Kidney tubule cell (primary cell): Measurements from ENCODE around the gene POLD1.
A peak's percentile ranks its signal among the peaks of the same experiment; 100 is the strongest.
"Not testable (repeated sequence)": the region's sequence is repeated elsewhere in the genome, so short reads cannot be mapped to it uniquely, and the experiment has no call there.

ENCODE experiments used
- DNase-seq: peaks from one replicate; pipeline ENCODE4 v3.0.0-alpha.2; 2018; ENCODE audit warnings: low spot score

The POLD1 gene

DNA sequence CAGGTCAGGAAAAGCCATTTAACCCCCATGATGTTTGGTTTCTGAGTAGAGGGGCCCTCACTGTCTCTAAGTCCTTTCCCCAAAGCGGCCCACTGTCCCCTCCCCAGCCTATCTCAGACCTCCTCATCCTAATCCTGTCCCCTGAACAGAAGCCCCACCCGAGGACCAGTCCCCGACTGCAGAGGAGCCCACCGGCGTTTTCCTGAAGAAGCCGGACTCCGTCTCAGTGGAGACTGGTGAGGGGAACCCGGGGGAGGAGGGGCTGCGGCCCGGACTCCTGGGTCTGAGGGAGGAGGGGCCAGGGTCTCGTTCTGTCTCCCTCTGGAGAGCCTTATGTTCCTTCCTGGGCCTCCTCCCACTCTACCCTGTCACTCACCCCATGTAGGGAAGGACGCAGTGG is 51.5 kb downstream of the POLD1 start:
- DNase-seq = no peak

DNA sequence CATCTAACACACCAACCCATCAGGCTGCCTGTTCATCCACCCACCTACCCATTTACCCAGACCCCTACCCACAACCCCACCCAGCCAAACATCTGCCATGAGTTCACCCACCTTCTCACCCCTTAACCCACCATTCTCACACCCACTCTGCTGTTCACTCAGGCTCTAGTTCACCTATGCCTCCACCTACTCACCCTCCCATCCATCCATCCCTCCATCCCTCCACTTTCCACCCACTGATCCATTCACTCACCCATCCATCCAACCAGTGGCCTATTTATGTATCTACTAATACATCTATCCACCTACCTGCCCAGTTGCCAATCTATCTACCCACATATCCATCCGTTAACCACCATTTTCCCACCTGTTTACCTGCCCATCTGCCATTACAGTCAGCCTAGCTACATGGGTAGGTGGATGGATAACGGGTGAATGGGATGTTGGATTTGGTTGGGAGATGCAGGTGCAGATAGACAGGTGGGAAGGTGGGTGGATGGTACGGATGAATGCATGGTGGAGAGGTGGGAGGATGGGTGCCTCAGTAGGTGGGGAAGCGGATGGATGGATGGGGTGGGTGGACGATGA is 53.8 kb downstream of the POLD1 start:
- no peak for DNase-seq

DNA sequence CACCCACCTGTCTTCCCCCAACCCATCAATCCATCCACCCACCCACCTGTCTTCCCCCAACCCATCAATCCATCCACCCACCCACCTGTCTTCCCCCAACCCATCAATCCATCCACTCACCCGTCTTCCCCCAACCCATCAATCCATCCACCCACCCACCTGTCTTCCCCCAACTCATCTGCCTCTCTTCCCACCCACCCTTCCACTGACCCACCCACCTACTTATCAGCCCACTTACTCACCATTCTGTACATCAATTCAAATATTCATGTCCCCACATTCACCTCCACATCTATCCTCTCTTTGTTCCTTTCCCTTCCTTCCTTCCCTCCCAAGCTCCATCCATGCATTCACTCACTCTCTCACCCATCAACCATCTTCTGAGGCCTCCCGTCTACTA is 55.0 kb downstream of the POLD1 start:
- not testable (repeated sequence) for DNase-seq

DNA sequence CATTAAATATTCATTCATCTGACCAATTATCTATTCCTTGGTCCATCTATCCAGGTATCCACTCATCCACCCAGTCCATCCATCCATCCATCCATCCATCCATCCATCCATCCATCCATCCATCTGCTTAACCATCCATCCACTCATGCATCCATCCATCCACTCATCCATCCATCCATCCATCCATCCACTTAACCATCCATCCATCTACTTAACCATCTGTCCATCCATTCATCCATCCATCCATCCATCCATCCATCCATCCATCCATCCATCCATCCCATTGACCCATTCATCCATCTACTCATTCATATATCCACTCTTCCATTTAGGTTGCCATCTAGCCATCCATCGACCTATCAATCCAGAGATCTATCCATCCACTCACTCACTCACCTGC is 59.9 kb downstream of the POLD1 start:
- no peak for DNase-seq

DNA sequence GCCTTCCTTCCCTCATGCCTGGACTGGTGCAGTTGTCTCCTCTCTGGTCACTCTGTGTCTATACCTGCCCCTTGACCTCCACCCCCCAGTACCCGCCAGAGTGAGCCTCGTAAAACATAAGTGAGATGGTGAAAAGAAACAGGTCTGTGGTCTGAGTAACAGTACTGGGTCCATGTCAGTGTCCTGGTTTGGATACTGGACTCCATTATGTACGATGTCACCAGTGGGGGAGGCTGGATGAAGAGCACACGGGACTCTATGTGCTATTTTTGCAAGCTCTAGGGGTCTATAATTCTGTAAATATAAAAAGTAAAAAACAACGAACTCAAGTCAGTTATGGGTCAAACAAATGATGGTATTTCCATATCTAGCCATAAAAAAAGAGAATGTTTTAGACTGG is 62.9 kb downstream of the POLD1 start:
- no peak for DNase-seq

DNA sequence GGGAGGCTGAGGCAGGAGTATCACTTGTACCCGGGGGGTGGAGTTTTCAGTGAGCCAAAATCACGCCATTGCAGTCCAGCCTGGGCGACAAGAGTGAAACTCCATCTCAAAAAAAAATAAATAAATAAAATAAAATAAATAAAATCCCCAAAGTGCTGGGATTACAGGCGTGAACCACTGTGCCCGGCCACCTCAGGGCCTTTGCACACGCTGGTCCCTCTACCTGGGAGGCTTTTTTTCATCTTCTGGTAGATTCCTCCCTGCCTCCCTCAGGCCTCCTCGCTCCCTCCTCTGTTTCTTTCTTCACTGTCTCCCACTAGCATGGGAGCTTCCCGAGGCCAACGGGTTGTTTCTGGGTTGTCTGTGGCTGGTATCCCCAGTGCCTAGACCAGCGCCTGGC is 63.6 kb downstream of the POLD1 start:
- DNase-seq = no peak

DNA sequence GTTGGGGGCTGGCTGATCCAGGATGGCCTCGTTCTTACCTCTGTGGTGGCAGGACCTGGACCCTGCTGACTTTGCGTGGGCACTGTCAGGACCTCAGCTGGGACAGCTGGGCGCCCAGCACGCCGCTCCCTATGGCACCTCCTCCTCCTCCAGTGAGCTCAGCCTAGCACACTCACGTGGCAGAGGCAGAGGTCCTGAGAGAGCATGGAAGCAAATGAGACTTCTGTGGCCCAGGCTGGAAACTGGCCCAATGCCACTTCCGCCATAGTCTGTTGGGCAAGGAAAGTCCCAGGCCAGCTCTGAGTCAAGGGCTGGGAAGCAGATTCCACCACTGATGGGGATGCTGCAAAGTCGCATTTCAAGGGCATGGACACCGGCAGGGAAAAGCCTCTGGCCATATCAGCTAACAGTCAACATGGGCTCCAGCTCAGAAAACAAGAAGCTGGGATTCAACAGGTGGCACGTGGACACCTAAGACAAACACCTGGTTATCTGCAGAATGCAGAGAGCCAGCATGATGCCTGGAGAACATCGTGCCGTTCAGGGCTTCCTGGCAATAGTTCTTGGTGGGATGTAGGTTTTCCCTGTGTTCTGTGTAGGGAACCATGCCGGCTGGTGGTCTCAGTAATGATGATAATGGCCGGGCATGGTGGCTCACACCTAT is 65.2 kb downstream of the POLD1 start:
- peak; percentile 84 for DNase-seq

DNA sequence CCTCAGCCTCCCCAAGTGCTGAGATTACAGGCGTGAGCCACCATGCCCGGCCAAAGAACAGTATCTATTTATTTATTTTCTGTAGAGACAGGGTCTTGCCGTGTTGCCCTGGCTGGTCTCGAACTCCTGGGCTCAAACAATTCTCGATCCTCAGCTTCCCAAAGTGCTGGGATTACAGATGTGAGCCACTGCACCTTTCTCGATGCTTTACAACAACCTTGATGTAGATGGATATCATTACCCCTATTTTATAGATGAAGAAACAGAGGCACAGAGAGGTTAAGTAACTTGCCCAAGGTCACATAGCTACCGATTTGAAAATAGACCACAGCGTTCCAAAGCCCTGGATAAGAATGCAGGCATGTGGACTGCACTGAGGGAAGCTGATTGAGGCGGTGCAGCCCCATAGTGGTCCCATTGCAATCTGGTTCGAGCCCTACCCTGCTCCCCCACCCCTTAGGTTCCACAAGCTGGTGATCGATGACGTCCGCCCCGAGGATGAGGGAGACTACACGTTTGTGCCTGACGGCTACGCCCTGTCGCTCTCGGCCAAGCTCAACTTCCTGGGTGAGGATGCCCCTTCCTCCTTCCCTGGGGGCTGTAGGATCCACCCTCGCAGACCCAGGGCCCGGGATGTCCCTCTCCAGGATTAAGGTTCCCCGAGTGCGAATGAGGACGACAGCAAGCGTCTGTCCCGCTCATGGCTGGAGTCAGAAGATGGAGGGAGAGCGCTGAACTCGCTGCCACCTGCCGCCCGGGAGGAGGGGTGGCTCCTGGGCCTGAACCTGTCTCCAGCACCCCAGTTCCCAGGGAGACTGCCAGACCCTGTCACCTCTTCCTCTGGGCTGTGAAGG is 66.4 kb downstream of the POLD1 start:
- no peak for DNase-seq

DNA sequence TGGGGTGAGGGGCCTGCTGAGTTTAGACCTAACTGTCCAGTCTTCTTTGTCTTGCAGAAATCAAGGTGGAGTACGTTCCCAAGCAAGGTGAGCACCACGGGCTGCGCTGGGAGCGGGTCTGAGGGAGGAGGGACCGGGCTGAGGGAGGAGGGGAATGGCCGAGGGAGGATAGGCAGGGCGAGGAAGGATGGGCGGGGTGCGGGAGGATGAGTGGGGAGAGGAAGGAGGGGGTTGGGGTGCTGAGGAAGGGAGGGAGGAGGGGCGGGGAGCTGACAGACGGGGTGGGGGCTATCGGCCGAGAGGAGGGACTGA is 67.0 kb downstream of the POLD1 start:
- DNase-seq = no peak

DNA sequence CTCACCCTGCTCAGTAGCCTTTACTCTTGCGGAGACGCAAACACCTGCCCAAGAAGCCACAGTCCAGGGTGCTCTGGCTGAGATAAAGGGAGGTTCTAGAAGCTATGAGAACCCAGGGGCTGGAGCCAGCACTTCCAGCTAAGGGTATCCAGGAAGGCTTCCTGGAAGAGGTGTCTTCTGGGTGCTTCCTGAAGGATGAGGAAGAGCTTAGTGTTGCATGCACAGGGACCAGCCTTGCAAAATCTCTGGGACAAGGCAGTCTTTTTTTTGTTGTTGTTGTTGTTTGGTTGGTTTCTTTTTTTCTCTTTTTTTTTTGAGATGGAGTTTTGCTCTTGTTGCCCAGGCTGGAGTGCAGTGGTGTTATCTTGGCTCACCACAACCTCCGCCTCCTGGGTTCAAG is 69.1 kb downstream of the POLD1 start:
- no peak for DNase-seq

DNA sequence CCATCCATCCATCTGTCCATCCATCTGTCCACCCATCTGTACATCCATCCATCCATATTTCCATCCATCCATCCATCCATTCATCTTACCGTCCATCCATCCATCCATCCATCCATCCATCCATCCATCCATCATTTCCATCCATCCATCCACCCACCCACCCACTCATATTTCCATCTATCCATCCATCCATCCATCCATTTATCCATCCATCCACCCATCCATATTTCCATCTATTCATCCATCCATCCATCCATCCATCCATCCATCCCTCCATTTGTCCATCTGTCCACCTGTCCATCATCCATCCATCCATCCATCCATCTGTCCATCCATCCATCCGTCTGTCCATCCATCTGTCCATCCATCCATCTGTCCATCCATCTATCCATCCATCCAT is 71.8 kb downstream of the POLD1 start:
- DNase-seq = no peak

DNA sequence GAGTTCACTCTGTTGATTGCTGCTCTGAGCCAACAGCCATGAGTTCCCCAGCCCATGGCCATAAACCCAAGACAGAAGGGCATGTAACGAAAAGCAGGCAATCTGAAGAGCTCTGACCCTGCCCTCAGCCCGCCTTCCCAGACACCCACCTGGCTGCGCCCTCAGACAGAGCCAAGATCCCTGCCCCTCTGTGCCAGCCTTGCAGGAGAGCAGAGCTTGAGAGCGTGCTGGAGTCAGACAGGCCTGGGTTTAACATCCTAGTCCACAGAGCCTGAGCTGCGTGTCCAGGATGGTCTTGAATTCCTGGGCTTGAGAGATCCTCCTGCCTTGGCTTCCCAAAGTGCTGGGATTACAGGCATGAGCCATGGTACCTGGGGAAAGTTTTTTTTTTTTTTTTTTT is 73.2 kb downstream of the POLD1 start:
- no peak for DNase-seq

DNA sequence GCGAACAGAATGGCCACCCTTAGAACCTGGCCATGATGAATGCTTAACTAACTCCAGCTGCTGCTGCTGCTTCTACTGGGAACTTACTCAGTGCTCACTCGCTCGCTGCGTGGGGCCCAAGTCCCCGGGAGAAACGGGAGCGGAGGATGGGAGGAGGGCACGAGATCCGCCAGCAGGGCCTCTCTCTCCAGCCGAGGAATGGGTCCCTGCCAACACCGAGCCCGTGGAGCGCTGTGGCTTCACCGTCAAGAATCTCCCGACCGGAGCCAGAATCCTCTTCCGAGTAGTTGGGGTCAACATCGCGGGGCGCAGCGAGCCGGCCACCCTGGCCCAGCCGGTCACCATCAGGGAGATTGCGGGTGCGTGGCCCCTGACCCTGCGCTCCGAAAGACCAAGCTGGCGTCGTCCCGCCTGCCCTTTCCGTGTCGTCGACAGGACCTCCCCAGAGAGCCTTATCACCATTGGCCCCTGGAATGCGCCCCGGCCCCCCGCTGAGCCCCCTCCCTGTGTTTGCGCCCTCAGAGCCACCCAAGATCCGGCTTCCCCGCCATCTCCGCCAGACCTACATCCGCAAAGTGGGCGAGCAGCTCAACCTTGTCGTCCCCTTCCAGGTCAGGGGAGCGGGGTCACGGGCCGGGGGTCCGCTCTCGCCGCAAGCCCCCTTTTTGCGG is 74.4 kb downstream of the POLD1 start:
- peak; percentile 29 for DNase-seq

DNA sequence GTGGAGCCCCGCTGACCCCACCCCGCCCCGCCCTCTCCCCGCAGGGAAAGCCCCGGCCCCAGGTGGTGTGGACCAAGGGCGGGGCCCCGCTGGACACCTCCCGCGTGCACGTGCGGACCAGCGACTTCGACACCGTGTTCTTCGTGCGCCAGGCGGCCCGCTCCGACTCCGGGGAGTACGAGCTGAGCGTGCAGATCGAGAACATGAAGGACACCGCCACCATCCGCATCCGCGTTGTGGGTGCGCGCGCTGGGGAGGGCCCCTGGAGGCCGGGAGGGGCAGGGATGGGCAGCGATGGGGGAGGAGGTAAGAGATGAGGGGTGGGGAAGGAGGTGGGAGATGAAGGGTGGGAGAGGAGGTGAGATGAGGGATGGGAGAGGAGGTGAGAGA is 74.9 kb downstream of the POLD1 start:
- DNase-seq = no peak

DNA sequence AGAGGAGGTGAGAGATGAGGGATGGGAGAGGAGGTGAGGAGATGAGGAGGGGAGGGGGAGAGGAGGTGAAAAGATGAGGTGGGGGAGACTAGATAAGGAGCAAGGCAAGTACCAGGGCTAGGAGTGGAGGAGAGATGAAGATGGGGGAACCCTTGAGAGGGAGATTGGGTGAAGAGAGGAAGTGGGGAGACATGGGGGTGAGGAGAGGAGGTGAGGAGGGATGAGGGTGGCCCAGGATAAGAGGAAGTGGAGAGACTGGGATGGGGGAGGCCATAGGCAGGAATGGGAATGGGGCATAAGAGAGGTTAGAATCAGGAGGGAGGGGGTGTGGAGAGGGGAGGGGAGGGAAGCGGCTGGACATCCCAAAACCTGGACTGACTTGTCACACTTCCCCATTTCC is 75.5 kb downstream of the POLD1 start:
- DNase-seq = no peak

DNA sequence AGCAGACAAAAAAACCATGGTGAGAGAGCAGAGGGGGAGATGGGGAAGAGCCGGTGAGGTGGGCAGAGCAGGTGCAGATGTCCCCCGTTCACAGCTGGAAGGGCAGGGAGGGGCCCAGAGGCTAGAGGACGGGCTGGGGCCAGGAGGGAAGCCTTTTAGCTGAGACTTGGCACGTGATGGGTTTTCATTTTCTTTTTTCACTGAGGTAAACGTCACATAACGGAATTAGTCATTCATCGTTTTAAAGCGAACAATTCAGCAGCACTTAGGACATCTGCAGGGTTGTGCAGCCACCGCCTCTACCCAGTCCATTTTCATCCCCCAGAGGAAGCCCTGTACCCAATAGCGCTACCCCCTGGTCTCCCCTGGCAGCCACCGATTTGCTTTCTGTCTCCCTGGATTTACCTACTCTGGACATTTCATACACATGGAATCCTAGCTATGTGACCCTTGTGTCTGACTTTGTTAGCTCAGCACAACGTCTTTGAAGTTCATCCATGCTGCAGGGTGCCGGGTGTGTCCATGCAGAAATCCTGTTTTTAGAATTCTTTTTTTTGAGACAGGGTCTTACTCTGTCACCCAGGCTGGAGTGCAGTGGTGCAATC is 76.1 kb downstream of the POLD1 start:
- peak; percentile 95 for DNase-seq

DNA sequence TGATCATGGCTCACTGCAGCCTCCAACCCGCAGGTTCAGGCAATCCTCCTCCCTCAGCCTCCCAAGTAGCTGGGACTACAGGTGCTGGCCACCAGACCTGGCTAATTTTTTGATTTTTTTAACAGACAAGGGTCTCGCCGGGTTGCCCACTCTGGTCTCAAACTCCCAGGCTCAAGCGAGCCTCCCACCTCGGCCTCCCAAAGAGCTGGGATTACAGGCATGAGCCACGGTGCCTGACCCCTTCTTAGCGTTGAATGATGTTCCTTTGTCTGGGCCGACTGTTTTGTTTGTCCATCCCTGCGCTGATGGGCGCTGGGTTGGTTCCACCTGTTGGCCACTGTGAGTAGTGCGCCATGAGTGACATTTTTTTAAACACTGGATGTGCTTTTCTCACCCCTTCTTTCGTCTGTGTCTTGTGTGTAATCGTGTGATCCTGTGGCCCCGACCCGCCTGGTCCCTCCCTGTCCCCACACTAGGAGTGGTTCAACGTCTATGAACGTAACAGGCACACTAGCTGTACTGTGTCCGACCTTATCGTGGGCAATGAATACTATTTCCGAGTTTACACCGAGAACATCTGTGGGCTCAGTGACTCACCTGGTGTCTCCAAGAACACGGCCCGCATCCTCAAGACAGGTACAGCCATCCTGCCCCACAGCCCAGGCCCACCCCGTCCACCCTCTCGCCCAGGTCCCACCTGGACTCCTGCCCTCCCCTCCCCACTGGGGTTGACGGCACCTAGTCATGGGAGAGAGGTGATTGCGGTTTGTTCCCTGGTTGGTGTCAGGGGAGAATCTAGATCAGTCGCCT is 77.1 kb downstream of the POLD1 start:
- peak; percentile 77 for DNase-seq

DNA sequence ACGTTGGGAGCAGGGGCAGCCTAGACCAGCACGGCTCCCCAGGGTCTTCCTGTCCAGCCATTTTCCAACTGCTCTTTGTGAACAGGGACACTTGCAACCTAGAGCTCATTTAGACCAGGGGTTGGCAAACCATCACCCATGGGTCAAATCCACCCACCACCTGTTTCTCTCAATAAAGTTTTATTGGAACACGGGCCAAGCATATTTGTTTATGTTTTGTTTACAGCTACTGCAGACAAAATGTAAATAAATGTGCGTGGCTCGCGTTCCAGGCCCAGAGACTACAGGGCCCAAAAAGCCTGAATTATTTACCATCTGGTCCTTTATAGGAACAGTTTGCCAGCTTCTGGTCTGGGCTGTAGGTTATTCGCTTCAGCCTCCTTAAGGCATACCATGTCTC is 78.8 kb downstream of the POLD1 start:
- DNase-seq = no peak

DNA sequence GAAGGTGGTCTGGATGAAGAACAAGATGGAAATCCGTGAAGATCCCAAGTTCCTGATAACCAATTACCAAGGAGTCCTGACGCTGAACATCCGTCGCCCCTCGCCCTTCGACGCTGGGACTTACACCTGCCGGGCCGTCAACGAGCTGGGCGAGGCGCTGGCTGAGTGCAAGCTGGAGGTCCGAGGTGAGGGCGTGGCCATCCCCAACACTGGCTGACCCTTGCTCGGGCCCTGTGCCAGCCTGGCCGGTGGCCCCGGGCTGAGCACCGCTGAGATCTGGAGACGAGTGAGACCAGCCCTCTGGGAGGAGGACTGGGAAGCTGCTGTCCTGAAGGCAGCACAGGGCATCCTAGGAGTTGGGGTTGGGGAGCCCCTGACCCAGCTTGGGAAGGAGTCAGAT is 80.2 kb downstream of the POLD1 start:
- no peak for DNase-seq

DNA sequence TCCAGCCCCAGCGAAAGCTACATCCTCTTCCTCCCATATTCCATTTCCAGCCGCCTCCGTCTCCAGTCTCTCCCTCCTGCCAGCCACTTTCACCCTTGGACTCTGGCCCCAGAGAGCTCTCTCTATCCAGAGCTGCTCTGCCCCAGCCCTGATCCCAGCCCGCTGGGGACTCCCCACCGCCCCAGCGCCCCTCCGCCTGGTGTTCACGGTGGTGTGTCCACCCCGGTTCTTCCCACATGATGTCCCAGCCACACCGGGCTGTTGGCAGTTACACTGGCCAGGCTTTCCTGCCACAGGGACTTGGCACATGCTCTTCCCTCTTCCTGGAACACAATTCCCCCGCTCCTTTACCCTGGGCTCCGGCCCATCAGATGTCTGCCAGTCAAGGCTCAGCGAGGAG is 80.9 kb downstream of the POLD1 start:
- DNase-seq = no peak

DNA sequence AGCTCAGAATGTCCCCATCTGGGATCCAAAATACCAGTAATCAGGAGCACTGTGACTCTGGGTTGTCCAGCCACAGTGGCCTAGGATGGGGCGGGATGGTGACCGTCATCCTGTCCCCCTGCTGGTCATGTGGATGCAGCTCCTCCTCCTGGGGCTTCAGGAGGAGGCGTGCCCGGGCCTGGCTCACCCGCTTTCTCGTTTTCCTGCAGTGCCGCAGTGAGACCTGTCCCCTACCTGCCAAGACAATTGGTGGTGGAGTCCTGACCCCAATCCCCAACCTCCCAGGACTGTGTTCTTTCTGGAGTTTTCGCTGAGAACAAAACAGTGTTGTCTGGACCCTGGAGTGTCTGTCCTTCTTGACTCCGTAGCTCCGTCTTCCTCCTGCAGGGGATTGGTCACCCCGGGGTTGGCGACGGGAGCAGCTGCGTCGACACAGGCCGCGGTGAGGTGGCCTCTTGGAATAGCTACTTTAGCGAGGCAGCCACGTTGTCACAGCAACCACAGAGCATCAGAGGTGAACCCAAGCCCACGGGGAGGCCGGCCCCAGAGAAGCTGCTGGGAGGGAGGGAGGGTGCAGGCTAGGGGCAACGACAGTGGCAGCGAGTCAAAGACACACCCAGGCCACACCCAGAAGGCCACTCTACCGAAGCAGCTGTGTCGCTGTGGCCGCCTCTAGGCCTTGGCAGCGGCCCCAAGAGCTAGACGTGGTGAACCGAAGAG is 82.0 kb downstream of the POLD1 start:
- DNase-seq = no peak
